Spinal cord (tissue), 10 donors: Measurements from ENCODE around the gene SLC5A6. TPM values are rescaled to one million over a fixed set of nuclear protein-coding genes. Genes with fewer than 3 reads are reported as not detected.

Experiments
- DNase-seq, 6 donors: peaks; one replicate each; pipeline versions ENCODE4 v3.0.0 to v3.0.0-alpha.2; 2013 to 2015; ENCODE audit warnings: low spot score in 6 of 6, low read depth in 4 of 6
- H3K27ac ChIP-seq: one replicate; pipeline ENCODE4 v1.5.1; 2013; ENCODE audit warnings: low read depth, low read length, control low read depth
- H3K27me3 ChIP-seq: one replicate; pipeline ENCODE4 v1.6.1; 2013; ENCODE audit warnings: low read length; ENCODE audit not compliant: control insufficient read depth, insufficient read depth
- H3K36me3 ChIP-seq: one replicate; pipeline ENCODE4 v1.6.1; 2013; ENCODE audit warnings: low read length; ENCODE audit not compliant: control insufficient read depth, insufficient read depth
- H3K4me1 ChIP-seq: one replicate; pipeline ENCODE4 v1.6.1; 2013; ENCODE audit warnings: low read length; ENCODE audit not compliant: control insufficient read depth, insufficient read depth
- H3K4me3 ChIP-seq: one replicate; pipeline ENCODE4 v1.5.1; 2013; ENCODE audit warnings: low read depth, low read length, control low read depth
- H3K9me3 ChIP-seq: one replicate; pipeline ENCODE4 v1.6.1; 2013; ENCODE audit warnings: low read length; ENCODE audit not compliant: control insufficient read depth, insufficient read depth
- WGBS: methylation state at CpG from one replicate; pipeline ENCODE4 v1.1.5; 2013; ENCODE audit warnings: missing lambda C conversion rate; ENCODE audit not compliant: insufficient coverage; 5-methylcytosine and 5-hydroxymethylcytosine counted together
- polyA plus RNA-seq, 2 donors: library from polyadenylated mRNA; unstranded; fragments of 120-200 nt; gene quantifications; one replicate each; pipeline ENCODE4 v1.2.1, GENCODE V29; 2013; ENCODE audit not compliant: insufficient read length in 2 of 2
- total RNA-seq, 2 donors: library from RNA; depleted of rRNA in 1 of 2; stranded (reverse); fragments of 120-200 nt in 1 of 2; fragments of >200 nt in 1 of 2; gene quantifications; one replicate each; pipeline versions ENCODE4 v1.2.3 to v1.2.4, GENCODE V29; 2013 to 2014
- donor health status: healthy.

The SLC5A6 gene
- total and polyA plus RNA-seq, 4 donors, result 41.4 to 68.6 (median 59.3) TPM

DNA sequence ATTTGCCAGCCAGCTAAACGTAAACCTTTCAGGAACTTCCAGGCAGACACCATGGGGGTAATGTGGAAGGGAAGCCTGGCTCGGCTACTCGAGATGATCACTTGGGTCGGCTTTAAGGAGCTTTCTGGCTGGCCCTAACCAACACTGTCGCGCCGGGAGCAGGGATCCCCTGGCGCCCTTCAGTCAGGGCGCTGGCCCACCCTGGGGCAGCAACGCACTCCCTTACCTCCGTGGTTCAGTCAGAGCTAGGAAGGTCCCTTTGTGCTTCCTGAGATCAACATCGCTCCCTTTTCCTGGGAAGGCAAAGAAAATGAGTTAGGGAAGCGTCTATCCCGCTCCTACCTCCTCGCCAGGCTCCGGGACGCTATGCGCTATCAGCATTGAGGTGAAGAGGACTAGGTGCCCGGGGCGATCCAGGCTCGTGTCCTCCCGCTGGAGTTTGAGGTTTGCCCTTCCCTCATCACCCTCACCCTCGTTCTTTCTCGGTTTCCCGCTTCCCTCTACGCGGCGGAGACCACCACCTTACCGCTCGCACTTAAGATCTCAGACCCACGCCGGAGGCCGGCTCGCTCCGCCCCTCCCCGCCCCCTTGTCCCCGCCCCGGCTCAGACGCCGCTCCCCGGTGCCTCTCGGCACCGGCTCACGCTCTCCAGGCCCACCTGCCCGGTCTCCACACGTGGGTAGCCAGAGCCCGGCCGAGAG lies 676 bp downstream of the SLC5A6 start:
- under 1% methylated on average over 43 of the region's 48 CpGs for WGBS
- peak overlapping the region; percentile 86 for H3K4me3 ChIP-seq
- peak overlapping the region; percentile 95 for H3K27ac ChIP-seq
- peaks cover 23% of the 10 kb centered on the region for H3K36me3 ChIP-seq
- peaks cover 16% of the 10 kb centered on the region for H3K4me1 ChIP-seq
- no peak for DNase-seq
- H3K9me3 ChIP-seq, result no peaks in the 10 kb centered on the region
- no peaks in the 10 kb centered on the region for H3K27me3 ChIP-seq

DNA sequence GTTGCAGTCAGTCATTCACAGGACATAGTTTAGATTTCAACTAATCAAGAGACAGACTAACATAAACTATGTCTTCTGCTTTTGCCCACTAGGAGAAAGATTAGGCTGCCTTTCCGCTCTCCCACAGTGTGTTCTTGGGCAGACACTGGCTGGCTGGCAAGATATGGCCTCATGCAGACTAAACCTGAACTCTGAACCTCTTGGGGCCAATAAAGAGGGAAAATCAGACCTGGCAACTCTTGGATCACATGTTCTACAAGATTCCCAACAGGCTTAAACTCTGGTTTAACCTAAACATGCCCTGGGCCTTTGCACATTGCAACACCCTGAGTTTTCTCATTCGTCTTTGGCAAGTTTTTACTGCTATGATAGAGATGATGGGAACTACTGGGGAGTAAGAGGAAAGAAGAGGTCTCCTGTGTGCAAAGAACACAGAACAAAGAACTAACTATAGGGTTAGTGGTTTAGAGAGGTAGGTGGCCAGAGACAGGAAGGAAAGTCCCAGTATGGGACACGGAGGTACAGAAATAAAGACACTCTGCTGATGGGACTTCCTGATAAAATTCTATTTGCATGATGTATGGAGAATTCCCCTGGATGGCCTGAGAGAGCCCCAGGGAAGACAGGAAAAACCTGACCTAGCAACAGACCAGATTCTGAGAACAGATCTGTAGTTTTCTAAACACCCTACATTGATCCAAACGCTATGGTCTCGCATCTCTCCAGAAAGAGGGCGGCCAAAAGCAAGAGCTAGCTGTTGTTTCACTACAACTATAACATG lies 2.3 kb downstream of the SLC5A6 start:
- H3K27me3 ChIP-seq, result no peaks in the 10 kb centered on the region
- no peak overlapping the region for H3K4me3 ChIP-seq
- no peaks in the 10 kb centered on the region for H3K9me3 ChIP-seq
- H3K4me1 ChIP-seq, result peaks cover 16% of the 10 kb centered on the region
- peaks cover 39% of the 10 kb centered on the region for H3K36me3 ChIP-seq
- no peak overlapping the region for H3K27ac ChIP-seq
- 95% methylated on average over 6 of the region's 6 CpGs for WGBS
- no peak for DNase-seq

DNA sequence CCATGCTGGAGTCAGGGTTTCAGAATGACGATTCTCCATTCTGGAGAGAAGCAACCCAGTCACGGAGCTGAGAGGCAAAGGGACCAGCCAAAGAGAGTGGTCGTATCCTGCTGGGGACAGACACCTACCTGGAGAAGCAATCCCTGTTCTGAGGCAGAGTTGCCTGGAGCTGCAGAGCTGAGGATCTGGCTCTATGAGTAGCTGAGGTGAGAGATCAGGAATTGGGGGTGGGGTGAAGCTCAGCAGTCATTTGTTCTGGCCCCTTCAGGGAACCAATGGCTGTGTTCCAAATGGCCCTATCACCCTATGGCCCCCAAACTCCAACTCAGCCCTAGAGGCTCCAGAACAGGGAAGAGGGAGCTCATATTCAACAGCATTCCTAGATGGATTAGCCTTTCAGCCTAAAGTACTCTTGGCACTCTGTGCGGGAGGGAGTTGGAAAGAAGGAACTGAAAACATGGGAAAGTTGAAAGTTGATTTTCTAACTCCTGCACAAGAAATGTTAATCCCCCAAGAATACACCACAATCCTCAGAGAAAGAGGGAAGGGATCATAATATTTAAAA lies 3.5 kb downstream of the SLC5A6 start:
- H3K27ac ChIP-seq, result no peak overlapping the region
- H3K36me3 ChIP-seq, result peaks cover 51% of the 10 kb centered on the region
- no peak for DNase-seq
- H3K9me3 ChIP-seq, result no peaks in the 10 kb centered on the region
- WGBS, result 88% methylated on average over 3 of the region's 4 CpGs
- H3K4me1 ChIP-seq, result peaks cover 16% of the 10 kb centered on the region
- H3K4me3 ChIP-seq, result no peak overlapping the region
- no peaks in the 10 kb centered on the region for H3K27me3 ChIP-seq

DNA sequence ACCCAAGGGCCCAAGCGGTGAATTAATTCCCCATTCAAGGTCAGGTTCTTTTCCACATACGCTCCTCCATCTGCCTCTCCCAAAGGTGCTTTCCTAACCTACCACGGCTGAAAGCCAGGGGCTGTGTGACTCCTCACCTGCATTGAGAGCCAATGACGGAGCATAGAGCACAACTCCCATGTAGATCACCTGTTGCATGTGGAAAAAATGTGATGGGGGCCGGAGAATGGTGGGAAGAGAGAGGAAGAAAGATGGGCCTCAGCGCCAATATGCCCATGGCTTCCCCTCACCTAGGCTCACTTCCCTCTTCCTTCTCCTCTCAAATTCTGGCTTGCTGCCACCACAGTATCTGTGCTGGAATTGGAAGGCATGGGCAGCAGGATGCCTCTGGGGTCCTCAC lies 5.7 kb downstream of the SLC5A6 start:
- WGBS, result 100% methylated on average over 2 of the region's 6 CpGs
- Histone ChIP-seq H3K27me3 (no peaks in the 10 kb centered on the region), H3K9me3 (no peaks in the 10 kb centered on the region), H3K27ac (no peak overlapping the region), H3K4me3 (no peak overlapping the region), H3K36me3 (peaks cover 70% of the 10 kb centered on the region), H3K4me1 (peaks cover 8% of the 10 kb centered on the region)
- no peak for DNase-seq

DNA sequence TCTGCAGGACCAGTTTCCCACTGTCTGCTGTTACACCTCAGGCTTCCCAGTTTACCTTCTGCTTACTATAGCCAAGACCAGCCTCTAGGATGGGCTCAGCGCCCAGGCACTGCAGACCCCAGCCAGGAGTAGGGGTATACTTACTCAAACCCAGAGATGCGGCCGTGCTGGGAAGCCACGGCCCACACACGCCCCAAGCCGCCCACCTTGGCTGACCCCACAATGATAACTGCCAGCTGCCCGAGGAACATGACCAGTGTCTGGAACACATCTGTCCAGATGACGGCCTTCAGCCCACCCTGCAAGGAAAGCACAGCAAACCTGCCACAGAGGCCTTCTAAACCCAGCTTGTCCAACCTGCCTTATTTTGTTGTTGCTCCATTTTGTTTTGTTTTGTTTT lies 6.9 kb downstream of the SLC5A6 start:
- no peak overlapping the region for H3K27ac ChIP-seq
- no peak for DNase-seq
- peaks cover 81% of the 10 kb centered on the region for H3K36me3 ChIP-seq
- whole genome bisulfite sequencing, result 89% methylated on average over 7 of the region's 8 CpGs
- H3K4me1 ChIP-seq, result peaks cover 3% of the 10 kb centered on the region
- no peaks in the 10 kb centered on the region for H3K27me3 ChIP-seq
- H3K9me3 ChIP-seq, result no peaks in the 10 kb centered on the region
- H3K4me3 ChIP-seq, result no peak overlapping the region

DNA sequence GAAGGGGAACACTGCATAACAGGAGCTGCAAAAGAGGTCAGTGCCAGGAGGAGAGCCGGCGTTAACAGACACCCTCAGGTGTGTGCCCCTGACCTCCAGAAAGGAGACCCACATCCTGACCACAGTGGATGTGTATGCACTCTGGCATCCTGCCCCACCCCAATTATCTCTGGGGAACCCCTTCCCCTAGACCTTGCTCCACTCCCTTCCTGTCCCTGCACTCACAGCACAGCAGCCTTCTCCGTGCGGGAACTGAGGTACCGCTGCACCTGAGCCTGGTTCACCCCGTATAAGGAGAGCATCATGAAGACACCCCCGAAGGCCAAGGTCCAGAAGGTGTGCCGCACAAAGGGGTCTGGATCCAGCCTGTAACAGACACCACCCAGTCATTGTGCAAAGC lies 7.5 kb downstream of the SLC5A6 start:
- H3K4me1 ChIP-seq, result peaks cover 3% of the 10 kb centered on the region
- no peaks in the 10 kb centered on the region for H3K9me3 ChIP-seq
- no peak for DNase-seq
- H3K4me3 ChIP-seq, result no peak overlapping the region
- H3K36me3 ChIP-seq, result peaks cover 84% of the 10 kb centered on the region
- H3K27ac ChIP-seq, result no peak overlapping the region
- H3K27me3 ChIP-seq, result no peaks in the 10 kb centered on the region
- WGBS, result 98% methylated on average over 8 of the region's 8 CpGs

DNA sequence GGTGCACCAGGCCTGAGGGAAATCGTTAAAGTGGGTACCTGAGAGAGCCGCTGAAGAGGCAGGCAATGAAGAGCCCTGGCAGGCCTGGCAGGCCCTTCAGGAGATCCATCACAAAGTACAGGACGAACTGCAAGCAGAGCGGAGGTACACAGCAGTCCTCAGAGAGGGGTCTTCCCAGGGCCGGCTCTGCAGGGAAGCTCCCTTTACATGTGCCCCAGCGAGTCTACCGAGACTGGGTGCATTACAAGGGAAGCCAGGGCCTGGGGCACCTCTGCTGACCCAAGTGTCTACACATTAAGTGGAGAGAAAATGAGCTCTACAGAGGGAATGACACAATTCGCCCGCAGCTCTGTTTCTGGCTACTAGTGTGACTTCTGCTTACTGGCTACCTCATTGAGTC lies 8.3 kb downstream of the SLC5A6 start:
- H3K36me3 ChIP-seq, result peaks cover 90% of the 10 kb centered on the region
- peaks cover 3% of the 10 kb centered on the region for H3K4me1 ChIP-seq
- H3K9me3 ChIP-seq, result no peaks in the 10 kb centered on the region
- H3K4me3 ChIP-seq, result no peak overlapping the region
- no peak for DNase-seq
- WGBS, result 95% methylated on average over 9 of the region's 9 CpGs
- no peak overlapping the region for H3K27ac ChIP-seq
- no peaks in the 10 kb centered on the region for H3K27me3 ChIP-seq

DNA sequence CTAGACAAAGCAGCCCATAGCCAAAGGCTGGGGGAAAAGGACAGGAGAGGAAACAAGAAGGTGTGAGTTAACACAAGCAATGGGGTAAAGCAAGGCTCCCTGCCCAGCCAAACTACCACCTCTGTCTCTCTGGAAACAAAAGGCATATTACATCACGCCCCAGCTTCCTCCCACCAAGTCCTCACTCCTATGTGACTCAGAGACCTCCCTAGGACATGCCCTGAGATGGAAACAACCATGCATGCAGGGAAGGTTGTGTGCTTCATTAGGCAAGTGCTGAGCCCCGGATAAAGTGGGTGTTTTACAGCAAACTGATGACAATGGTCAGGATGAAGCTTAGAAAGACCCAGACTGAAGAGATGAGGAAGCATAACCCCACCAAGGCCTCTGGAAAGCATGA lies 9.2 kb downstream of the SLC5A6 start:
- Histone ChIP-seq H3K4me3 (no peak overlapping the region), H3K36me3 (peaks cover 81% of the 10 kb centered on the region), H3K27ac (no peak overlapping the region), H3K9me3 (no peaks in the 10 kb centered on the region), H3K4me1 (peaks cover 3% of the 10 kb centered on the region), H3K27me3 (no peaks in the 10 kb centered on the region)
- DNase-seq, result no peak
- WGBS, result 100% methylated on average over 1 of the region's 2 CpGs

DNA sequence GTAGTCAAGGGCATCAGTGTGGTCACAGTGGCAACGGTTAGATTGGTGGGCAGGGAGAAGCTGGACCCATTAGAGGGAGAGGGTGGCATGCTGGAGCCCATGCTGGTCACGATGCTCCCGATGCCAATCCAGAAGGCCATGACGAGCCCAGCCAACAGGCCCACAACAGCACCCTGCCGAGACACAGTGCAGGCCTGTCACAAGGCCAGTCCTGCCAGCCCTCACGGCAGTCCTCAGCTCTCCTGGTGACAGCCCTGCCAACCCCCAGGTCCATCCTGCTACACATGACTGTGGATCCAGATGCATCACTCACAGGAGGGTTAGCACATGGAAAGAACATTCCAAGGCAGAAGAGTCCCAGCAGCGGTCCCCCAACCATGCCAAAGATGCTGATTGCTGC lies 10.4 kb downstream of the SLC5A6 start:
- H3K9me3 ChIP-seq, result no peaks in the 10 kb centered on the region
- DNase-seq, result no peak
- no peak overlapping the region for H3K27ac ChIP-seq
- 97% methylated on average over 7 of the region's 7 CpGs for WGBS
- H3K4me1 ChIP-seq, result no peaks in the 10 kb centered on the region
- no peak overlapping the region for H3K4me3 ChIP-seq
- peaks cover 70% of the 10 kb centered on the region for H3K36me3 ChIP-seq
- H3K27me3 ChIP-seq, result no peaks in the 10 kb centered on the region
